ENCODE measurements around the gene GCGR. TPM values are rescaled to one million over a fixed set of nuclear protein-coding genes. Genes with fewer than 3 reads are reported as not detected.

Gene GCGR
- total and polyA plus RNA-seq, 2 donors (not counting 1 experiment from before 2014, with no cell fraction given), result not detected

DNA sequence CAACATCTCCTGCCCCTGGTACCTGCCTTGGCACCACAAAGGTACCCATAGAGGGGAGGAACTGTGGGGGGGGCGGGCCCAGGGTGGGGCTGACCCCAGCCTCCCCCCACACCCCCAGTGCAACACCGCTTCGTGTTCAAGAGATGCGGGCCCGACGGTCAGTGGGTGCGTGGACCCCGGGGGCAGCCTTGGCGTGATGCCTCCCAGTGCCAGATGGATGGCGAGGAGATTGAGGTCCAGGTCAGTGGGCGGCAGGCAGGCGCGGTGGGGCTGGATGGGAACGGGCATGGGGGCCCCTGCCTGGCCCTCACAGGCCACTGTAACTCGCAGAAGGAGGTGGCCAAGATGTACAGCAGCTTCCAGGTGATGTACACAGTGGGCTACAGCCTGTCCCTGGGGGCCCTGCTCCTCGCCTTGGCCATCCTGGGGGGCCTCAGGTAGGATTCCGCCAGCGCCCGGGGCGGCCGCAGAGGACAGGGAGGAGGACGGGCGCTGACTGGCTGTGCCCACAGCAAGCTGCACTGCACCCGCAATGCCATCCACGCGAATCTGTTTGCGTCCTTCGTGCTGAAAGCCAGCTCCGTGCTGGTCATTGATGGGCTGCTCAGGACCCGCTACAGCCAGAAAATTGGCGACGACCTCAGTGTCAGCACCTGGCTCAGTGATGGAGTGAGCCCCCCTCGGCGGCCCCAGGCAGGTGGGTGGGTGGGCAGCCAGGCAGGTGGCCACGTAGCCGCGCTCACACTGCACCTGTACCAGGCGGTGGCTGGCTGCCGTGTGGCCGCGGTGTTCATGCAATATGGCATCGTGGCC is 7.1 kb downstream of the GCGR start:
- TF ChIP-seq CTCF (conservative IDR thresholded peaks at IDR 0.05 in 1 of 2, IDR thresholded peaks at IDR 0.05 in 1 of 2; ENCODE audit: low read depth in 1 of 2, low read length in 2 of 2) (no peak), EZH2 (IDR thresholded peaks at IDR 0.05; ENCODE audit: low read length, missing control alignments) (no peak)
- Histone ChIP-seq H3K36me3 (ENCODE audit: control insufficient read depth, insufficient read depth, low read length) (no peaks in the 10 kb centered on the region), H3K27ac (ENCODE audit: insufficient read depth, low read length) (no peak overlapping the region), H3K27me3 (ENCODE audit: control insufficient read depth, insufficient read depth, low read length) (peaks cover 27% of the 10 kb centered on the region), H3K9ac (ENCODE audit: insufficient read depth, low read length) (no peak overlapping the region), H3K4me2 (ENCODE audit: extremely low read depth, insufficient read depth, low read length) (no peak overlapping the region), H4K20me1 (ENCODE audit: control insufficient read depth, extremely low read depth, insufficient read depth, low read length) (no peaks in the 10 kb centered on the region), H3K79me2 (ENCODE audit: control insufficient read depth, insufficient read depth, low read length) (no peaks in the 10 kb centered on the region), H3K4me1 (ENCODE audit: control insufficient read depth, extremely low read depth, insufficient read depth, low read length) (no peaks in the 10 kb centered on the region), H3K4me3 (replicated peaks in 1 of 4; ENCODE audit: control extremely low read depth in 1 of 4, insufficient read depth in 1 of 4, low read depth in 3 of 4, low read length in 4 of 4) (no peak overlapping the region), H3K9me3 (ENCODE audit: control insufficient read depth, insufficient read depth, low read depth, low read length) (no peaks in the 10 kb centered on the region), H2AFZ (ENCODE audit: low read length) (no peak overlapping the region)
- no peak for DNase-seq (ENCODE audit: low read depth in 2 of 2)

DNA sequence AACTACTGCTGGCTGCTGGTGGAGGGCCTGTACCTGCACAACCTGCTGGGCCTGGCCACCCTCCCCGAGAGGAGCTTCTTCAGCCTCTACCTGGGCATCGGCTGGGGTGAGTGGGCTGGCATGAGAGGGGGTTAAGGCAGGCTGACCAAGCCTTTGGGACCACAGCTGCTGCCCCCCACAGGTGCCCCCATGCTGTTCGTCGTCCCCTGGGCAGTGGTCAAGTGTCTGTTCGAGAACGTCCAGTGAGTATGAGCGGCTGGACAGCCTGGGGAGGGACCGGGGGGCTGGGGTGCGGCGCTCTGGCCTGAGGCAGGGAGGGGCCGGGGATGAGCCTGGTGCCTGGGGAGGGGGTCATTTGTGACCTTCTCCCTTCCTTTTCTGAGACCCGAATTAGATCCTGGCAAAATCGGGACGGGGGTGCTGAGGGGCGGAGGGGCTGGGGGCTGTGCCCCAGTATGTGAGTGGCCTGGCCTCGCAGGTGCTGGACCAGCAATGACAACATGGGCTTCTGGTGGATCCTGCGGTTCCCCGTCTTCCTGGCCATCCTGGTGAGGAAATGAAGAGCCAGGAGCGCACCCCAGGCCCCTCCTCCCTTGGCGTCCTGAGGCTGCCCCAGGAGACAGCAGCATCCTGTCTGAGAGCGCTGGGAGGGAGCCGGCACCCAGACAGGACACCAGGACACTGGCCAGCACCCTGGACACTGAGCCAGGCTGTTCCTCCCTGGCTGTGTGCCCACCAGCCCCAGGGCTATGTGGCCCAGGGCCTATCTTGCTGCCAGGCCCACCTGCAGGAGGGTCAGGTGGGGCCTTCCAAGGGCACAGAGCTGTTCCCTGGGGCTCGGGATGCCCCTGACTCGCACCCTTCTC is 8.0 kb downstream of the GCGR start:
- Histone ChIP-seq H3K36me3 (ENCODE audit: control insufficient read depth, insufficient read depth, low read length) (no peaks in the 10 kb centered on the region), H3K27me3 (ENCODE audit: control insufficient read depth, insufficient read depth, low read length) (peaks cover 20% of the 10 kb centered on the region), H2AFZ (ENCODE audit: low read length) (no peak overlapping the region), H3K9ac (ENCODE audit: insufficient read depth, low read length) (no peak overlapping the region), H3K4me1 (ENCODE audit: control insufficient read depth, extremely low read depth, insufficient read depth, low read length) (no peaks in the 10 kb centered on the region), H3K4me3 (replicated peaks in 1 of 4; ENCODE audit: control extremely low read depth in 1 of 4, insufficient read depth in 1 of 4, low read depth in 3 of 4, low read length in 4 of 4) (no peak overlapping the region), H3K9me3 (ENCODE audit: control insufficient read depth, insufficient read depth, low read depth, low read length) (no peaks in the 10 kb centered on the region), H4K20me1 (ENCODE audit: control insufficient read depth, extremely low read depth, insufficient read depth, low read length) (no peaks in the 10 kb centered on the region), H3K79me2 (ENCODE audit: control insufficient read depth, insufficient read depth, low read length) (no peaks in the 10 kb centered on the region), H3K4me2 (ENCODE audit: extremely low read depth, insufficient read depth, low read length) (no peak overlapping the region), H3K27ac (ENCODE audit: insufficient read depth, low read length) (no peak overlapping the region)
- DNase-seq (ENCODE audit: low read depth in 2 of 2), result no peak
- TF ChIP-seq CTCF (conservative IDR thresholded peaks at IDR 0.05 in 1 of 2, IDR thresholded peaks at IDR 0.05 in 1 of 2; ENCODE audit: low read depth in 1 of 2, low read length in 2 of 2) (no peak), EZH2 (IDR thresholded peaks at IDR 0.05; ENCODE audit: low read length, missing control alignments) (no peak)
